Ovary (tissue), 9 donors: ENCODE results near the gene MAS1L. TPM values are rescaled to one million over a fixed set of nuclear protein-coding genes. Genes with fewer than 3 reads are reported as not detected.

Experiments used
- DNase-seq, 5 donors: peaks; one replicate each; pipeline ENCODE4 v3.0.0-alpha.2; 2019 to 2020
- H3K27ac ChIP-seq, 2 donors: fragments of 200-600 bp; one replicate each; pipeline versions ENCODE4 v1.5.1 to v1.8.0; 2019 to 2022
- H3K27me3 ChIP-seq: fragments of 200-600 bp; one replicate; pipeline ENCODE4 v1.8.0; 2022
- H3K36me3 ChIP-seq: fragments of 200-600 bp; sonication (generic); one replicate; pipeline ENCODE4 v1.5.1; 2019
- H3K4me1 ChIP-seq: one replicate; pipeline ENCODE4 v1.8.1; 2013; ENCODE audit warnings: mild to moderate bottlenecking, moderate library complexity; ENCODE audit not compliant: insufficient read depth
- H3K4me3 ChIP-seq: fragments of 200-600 bp; sonication (generic); one replicate; pipeline ENCODE4 v1.5.1; 2017
- H3K9me3 ChIP-seq, 2 donors: fragments of 200-600 bp in 1 of 2; sonication (generic) in 1 of 2; one replicate each; pipeline versions ENCODE4 v1.5.1 to v1.8.1; 2013 to 2019; ENCODE audit warnings: mild to moderate bottlenecking in 1 of 2, moderate library complexity in 1 of 2
- CTCF ChIP-seq, 3 donors: fragments of 450-650 bp in 2 of 3; fragments of 200-600 bp in 1 of 3; IDR thresholded peaks; one replicate each; pipeline versions ENCODE4 v1.5.1 to v1.8.0; 2016 to 2022; ENCODE audit warnings: antibody characterized with exemption in 3 of 3, mild to moderate bottlenecking in 1 of 3
- EP300 ChIP-seq: sonication (generic); formaldehyde crosslinking; IDR thresholded peaks from one replicate; pipeline ENCODE4 v1.6.1; 2017; ENCODE audit warnings: antibody characterized with exemption
- POLR2A ChIP-seq: fragments of 450-650 bp; IDR thresholded peaks from one replicate; pipeline ENCODE4 v1.6.1; 2017; ENCODE audit warnings: antibody characterized with exemption, mild to moderate bottlenecking, moderate library complexity
- WGBS, 3 donors: extraction: QIAGEN DNeasy Blood & Tissue Kit in 1 of 3; methylation state at CpG; one replicate each; pipeline versions ENCODE4 v1.1.5 to v1.1.7; 2013 to 2017; 5-methylcytosine and 5-hydroxymethylcytosine counted together
- intact Hi-C, 4 donors: fragments of 100-400 bp; cut with DNase I; formaldehyde crosslinking; loops; one replicate each; pipeline versions ENCODE4 v1.11.0 to v1.15.1; 2022 to 2023
- polyA plus RNA-seq, 2 donors: library from polyadenylated mRNA; stranded (reverse); fragments of 200-250 nt in 1 of 2; fragments of 350-450 nt in 1 of 2; fragmentation: Illumina TruSeq in 1 of 2; extraction: RNeasy Lipid Tissue Mini Kit (QIAGEN cat#74804) in 1 of 2; gene quantifications; one replicate each; pipeline ENCODE4 v1.2.3, GENCODE V29; 2013 to 2014
- total RNA-seq, 7 donors: library from RNA; depleted of rRNA in 2 of 7; stranded (reverse); fragments of >200 nt in 2 of 7; fragmentation: NEBNext Ultra II Directional in 3 of 7; extraction: Animal tissue kit (Norgen Biotek cat#: 25700) in 3 of 7; gene quantifications; one replicate each; pipeline versions ENCODE4 v1.1.0 to v1.2.4, GENCODE V29; 2016 to 2023
- donor health status: DM: no; HTN: no; CAD: no; lungs with moderate emphysema.
- donor health status: DM: no; HTN: no; CAD: no.
- donor health status: Bipolar disorder and iron deficiency.
- donor health status: DM: yes; HTN: yes; CAD: no.
- donor health status: DM: no; HTN: no; CAD: no.
- donor health status: DM: yes; HTN: yes; CAD: no.

The MAS1L gene
- total and polyA plus RNA-seq, 9 donors = 0.15 TPM; not detected in 8

GRCh38 chr6:29479560-29479959, 8.2 kb downstream of the MAS1L start:
- Histone ChIP-seq H3K9me3 (no peaks in the 10 kb centered on the region), H3K4me3 (no peak overlapping the region), H3K27me3 (no peaks in the 10 kb centered on the region), H3K4me1 (no peaks in the 10 kb centered on the region), H3K36me3 (no peaks in the 10 kb centered on the region), H3K27ac (no peak overlapping the region)
- 69 to 76% (median 74%) methylated on average over 2 of the region's 2 CpGs for WGBS, 3 donors
- no peak for DNase-seq
- intact Hi-C loops = no loop called here
- no peak for TF ChIP-seq CTCF (IDR thresholded peaks at IDR 0.05)
- TF ChIP-seq POLR2A = no peak
- TF ChIP-seq EP300 = no peak

GRCh38 chr6:29478740-29479139, 9.0 kb downstream of the MAS1L start:
- TF ChIP-seq CTCF (IDR thresholded peaks at IDR 0.05) (no peak), EP300 (no peak), POLR2A (no peak)
- H3K27me3 ChIP-seq = no peaks in the 10 kb centered on the region
- no peaks in the 10 kb centered on the region for H3K9me3 ChIP-seq
- DNase-seq = no peak
- no peak overlapping the region for H3K4me3 ChIP-seq
- H3K27ac ChIP-seq = no peak overlapping the region
- H3K36me3 ChIP-seq = no peaks in the 10 kb centered on the region
- intact Hi-C loops = no loop called here
- H3K4me1 ChIP-seq = no peaks in the 10 kb centered on the region
- WGBS, 3 donors = 77 to 85% (median 81%) methylated on average over 5 of the region's 5 CpGs

- H3K27ac ChIP-seq = no peak overlapping the region
- 44 to 64% (median 51%) methylated on average over 5 of the region's 5 CpGs for WGBS, 3 donors
- intact Hi-C loops = no loop called here
- H3K4me3 ChIP-seq = no peak overlapping the region
- H3K4me1 ChIP-seq = no peaks in the 10 kb centered on the region
- no peak for DNase-seq
- no peaks in the 10 kb centered on the region for H3K27me3 ChIP-seq
- TF ChIP-seq EP300 (no peak), CTCF (IDR thresholded peaks at IDR 0.05) (no peak), POLR2A (no peak)
- H3K36me3 ChIP-seq = no peaks in the 10 kb centered on the region
- no peaks in the 10 kb centered on the region for H3K9me3 ChIP-seq
Observed at GRCh38 chr6:29477923-29478450, 9.8 kb downstream of the MAS1L start.

- 64 to 80% (median 80%) methylated on average over 2 of the region's 2 CpGs for WGBS, 3 donors
- H3K27me3 ChIP-seq = no peaks in the 10 kb centered on the region
Observed at GRCh38 chr6:29474996-29475395, 12.8 kb downstream of the MAS1L start.

More at GRCh38 chr6:29474996-29475395, 12.8 kb downstream of the MAS1L start:
- no peaks in the 10 kb centered on the region for H3K4me1 ChIP-seq
- H3K9me3 ChIP-seq = no peaks in the 10 kb centered on the region
- H3K36me3 ChIP-seq = no peaks in the 10 kb centered on the region
- H3K4me3 ChIP-seq = no peak overlapping the region
- H3K27ac ChIP-seq = no peak overlapping the region
- DNase-seq = no peak
- TF ChIP-seq CTCF (IDR thresholded peaks at IDR 0.05) = no peak
- TF ChIP-seq POLR2A = no peak
- no peak for TF ChIP-seq EP300
- intact Hi-C loops = no loop called here
